Activated T-helper 1 cell treated with Interleukin-2 at 50 U/mL for 16 hours (primary cell): ENCODE measurements around the gene MEA1.
A peak's percentile ranks its signal among the peaks of the same experiment; 100 is the strongest.
"Not testable (repeated sequence)": the region's sequence is repeated elsewhere in the genome, so short reads cannot be mapped to it uniquely, and the experiment has no call there.

Experiments used
- DNase-seq: peaks from one replicate; pipeline ENCODE4 v3.0.0-alpha.2; 2020; ENCODE audit warnings: low read depth

The MEA1 gene

DNA sequence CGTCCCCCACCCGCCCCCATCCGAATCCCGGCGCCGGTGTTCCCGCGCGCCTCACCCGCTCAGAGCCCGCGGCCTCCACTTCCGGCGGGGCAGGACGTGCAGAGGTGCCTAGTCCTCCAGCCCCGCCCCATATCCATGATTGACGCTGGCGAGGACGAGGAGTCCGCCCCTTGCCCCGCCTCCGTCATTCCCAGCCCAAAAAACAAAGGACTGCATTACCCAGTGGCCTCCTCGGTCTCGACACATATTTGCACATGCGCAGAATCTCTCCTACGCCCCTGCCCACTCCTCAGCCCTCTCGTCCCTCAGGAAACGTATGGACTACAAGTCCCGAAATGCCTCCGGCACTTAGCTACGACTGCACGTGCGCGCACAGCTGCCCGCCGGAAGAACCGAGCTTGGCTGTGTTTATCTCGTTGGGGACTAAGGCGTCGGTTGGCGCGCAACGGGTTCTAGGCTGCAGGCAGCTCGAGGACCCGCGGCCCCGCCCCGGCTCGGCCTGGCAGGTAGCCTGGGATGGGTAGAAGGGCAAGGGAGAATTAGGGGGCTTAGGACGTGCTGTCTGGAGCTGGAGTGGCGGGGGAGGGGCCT is at the start of gene MEA1, which contains the start of gene KLHDC3:
Gene MEA1 (minus strand): TSS at position 104 of the 591 bp plus-strand sequence. CDS start 133 bp downstream, outside the sequence.
Gene KLHDC3 (plus strand): TSS at position 407 of the 591 bp plus-strand sequence. CDS start 2,944 bp downstream, outside the sequence.
- DNase-seq, result peak; percentile 98

DNA sequence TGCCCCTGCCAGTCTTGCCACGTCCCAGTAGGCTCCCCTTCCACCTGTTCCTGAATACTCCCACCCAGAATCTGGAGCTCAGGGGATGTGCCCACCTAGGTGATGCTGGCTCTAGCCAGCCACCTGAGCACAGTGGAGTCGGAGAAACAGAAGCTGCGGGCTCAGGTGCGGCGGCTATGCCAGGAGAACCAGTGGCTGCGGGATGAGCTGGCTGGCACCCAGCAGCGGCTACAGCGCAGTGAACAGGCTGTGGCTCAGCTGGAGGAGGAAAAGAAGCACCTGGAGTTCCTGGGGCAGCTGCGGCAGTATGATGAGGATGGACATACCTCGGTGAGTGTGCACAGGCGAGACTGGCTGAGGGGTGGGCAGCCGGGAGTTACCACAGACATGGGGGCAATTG is 49.1 kb upstream of the MEA1 start:
- no peak for DNase-seq

DNA sequence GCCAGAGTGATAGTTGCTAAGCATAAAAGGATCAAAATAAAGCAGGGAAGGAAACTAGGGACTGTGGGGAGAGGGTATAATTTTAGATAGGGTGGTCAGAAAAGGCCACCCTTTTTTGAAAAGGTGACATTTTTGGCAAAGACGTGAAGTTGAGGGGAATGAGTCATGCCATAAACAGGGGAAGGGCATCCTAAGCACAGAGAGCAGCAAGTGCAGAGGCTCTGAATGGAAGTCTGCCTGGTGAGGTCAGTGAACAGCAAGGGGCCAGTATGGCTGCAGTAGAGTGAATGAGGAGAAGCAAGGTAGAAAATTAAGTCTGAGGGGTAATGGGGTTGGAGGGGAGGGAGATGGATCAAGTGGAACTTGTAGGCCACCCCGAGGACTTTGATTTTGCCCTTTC is 48.1 kb upstream of the MEA1 start:
- no peak for DNase-seq

DNA sequence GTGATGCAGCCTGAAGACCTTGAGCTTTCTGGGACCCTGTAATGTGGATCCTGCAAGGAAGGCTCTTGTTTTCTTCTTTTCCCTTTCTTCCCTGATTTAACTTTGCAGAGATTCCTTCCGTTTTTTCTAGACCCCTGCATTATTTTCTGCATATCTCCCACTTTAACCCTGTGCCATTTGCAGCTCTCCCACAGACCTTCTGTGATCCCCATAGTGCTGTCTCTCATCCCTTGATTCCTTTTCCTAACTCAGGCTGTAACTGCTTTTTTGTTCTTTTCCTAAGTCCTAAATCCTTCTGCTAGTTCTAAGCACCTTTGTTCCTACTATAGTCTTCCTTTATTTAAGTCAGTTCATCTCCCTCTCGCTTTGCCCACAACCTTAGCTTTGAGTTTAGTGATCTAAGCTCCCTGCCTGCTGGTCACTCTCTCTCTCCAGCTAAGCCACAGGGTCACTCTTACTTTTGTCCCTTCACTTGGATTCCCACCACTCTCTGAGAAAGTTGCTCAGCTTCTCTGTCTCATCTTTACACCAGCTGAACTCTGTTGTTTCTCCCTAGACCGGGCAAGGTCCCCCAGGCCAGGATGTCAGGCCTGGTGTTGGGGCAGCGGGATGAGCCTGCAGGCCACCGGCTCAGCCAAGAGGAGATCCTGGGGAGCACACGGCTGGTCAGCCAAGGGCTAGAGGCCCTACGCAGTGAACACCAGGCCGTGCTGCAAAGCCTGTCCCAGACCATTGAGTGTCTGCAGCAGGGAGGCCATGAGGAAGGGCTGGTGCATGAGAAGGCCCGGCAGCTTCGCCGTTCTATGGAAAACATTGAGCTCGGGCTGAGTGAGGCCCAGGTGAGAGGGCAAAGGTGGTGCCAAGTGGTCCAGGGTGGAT is 47.2 kb upstream of the MEA1 start:
- DNase-seq, result no peak

DNA sequence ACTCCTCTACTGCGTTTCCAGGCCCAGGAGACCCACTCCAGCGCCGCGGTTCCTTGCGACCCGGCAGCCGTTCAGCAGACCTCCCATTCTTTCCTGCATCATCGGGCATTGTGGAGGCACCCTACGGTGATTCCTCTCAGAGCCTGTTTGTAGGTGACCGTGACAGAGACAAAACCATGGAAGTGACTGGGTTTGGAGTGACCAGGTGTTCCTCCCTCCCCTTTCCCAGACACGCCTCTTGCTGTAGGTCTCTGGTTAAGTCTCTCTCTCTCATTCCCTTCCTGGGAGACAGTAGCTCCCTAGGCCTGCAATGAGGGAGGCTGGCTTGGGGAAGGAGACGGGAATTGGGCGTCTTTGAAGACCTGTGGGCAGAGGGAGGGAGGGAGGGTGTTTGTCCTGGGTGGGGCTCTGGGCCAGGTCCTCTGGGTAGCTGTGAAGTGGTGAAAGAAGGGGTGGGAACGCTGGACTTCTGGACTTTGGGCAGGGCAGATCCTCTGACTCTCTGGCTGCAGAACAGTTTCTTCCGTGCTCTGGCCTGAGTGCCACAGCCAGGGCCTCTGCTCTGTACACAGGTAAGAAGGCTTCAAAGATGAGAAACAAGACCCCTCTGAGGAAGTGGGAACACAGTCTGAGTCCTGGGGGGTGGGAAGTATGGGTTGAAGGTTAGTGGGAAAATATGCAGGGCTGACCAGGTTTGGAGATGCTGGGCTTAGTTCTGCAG is 46.4 kb upstream of the MEA1 start:
- DNase-seq, result no peak

DNA sequence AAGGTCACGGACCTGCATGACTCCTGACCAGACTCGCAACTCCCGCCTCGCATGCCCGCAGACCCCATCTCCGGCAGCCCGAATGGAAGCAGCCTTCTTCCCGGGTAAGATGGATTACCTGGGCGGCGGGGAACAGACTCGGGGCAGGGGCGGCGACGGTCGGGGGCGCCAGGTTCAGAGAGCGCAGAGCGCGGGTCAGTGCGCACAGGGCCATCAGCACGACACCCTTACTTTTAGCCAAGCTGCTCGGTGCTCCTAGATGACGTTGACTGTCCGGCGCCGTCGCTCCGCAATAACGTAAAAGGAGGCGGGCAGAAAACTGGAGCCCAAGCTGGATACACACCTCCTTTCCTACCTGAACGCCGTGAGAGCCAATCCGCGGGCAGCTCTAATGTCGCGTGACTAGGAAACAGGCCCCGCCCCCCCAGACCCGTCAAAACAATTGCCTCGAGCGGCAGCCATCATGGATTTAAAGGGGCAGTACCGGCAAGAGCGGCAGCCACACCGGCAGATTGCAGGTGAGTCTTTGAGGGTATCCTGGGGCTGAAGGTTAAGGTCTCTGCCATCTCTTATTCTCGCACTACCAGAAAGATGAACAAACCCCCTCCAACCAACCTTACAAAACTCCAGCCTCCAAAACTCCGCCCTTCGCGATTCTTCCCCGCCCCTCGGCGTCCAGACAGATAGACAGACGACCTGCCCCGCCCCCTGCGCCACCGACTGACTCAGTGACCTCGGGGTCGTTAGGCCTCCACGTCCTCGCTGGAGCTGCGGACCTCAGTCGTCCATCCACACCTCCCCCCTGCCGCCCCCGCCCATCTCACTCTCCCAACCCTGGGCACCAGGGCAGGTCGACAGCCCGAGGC is 45.7 kb upstream of the MEA1 start, which contains the start of the genes KLC4 and MRPL2:
Gene KLC4 (plus strand): TSS at position 464 of the 866 bp plus-strand sequence. CDS start 1,705 bp downstream, outside the sequence.
Gene MRPL2 (minus strand): TSS at position 267 of the 866 bp plus-strand sequence. CDS start 53 bp downstream, at position 214.
- DNase-seq, result peak; percentile 92

DNA sequence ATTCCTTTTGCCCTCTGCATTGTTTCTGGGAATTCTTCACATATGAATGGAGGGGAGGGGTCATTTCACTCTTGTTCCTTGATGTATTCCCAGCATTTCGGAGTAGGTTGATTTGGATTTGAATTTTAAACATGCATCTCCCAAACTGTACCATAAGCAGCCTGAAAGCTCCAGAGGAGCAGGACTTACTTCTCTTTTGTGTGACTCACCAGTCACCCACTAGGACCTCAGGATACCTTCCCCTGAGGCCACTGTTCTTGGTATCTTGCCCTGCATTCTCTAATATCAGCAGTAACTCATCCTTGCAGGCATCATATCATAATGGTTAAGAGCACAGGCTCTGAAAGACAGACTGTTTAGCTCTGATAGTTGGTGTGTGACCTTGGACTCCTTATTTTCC is 44.8 kb upstream of the MEA1 start:
- DNase-seq, result no peak

DNA sequence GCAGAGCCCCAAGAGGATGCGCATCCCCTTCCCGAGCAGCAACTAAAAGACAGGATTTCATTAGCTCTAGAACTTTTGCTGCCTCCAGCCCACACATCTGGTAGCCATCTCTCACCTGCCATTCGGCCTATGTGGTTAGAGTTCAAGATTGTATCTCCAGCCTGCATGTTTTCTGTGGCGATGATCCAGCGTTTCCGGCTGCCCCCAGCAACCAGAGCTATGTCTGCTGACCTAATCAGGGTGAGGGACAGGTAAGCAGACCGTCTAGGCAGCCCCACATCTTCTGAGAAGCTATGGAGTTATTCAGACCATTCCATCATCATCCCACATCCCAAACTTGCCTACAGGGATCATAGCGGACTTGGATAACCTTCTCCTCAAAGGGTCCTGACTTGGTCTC is 42.2 kb upstream of the MEA1 start:
- no peak for DNase-seq

DNA sequence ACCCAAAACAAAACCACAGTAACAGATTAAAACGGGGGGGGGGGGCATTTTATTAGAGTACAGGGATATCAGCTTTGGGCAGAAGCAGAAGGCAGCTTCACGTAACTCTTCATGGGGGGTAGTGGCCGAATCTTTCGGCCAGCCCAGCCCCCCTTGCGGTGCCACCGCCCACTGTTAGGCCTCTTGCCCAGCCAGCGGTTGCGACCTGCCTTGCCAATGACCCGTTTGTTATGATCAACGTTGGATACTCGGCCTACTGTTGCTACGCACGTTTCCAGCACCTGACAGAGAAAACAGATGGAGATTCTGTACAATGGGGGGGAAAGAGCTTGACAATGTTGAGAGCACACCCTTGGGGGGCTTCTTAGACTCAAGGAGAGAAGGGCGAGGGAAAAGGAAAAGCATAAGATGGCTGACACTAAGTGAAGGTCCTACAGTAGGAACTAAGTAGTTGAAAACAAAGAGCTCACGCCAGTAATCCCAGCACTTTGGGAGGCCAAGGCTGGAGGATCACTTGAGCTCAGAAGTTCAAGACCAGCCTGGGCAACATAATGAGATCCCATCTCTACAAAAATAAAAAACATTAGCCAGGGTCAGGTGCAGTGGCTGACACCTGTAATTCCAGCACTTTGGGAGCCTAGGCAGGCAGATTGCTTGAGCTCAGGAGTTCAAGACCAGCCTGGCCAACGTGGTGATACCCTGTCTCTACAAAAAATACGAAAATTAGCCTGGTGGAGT is 40.6 kb upstream of the MEA1 start:
- no peak for DNase-seq

DNA sequence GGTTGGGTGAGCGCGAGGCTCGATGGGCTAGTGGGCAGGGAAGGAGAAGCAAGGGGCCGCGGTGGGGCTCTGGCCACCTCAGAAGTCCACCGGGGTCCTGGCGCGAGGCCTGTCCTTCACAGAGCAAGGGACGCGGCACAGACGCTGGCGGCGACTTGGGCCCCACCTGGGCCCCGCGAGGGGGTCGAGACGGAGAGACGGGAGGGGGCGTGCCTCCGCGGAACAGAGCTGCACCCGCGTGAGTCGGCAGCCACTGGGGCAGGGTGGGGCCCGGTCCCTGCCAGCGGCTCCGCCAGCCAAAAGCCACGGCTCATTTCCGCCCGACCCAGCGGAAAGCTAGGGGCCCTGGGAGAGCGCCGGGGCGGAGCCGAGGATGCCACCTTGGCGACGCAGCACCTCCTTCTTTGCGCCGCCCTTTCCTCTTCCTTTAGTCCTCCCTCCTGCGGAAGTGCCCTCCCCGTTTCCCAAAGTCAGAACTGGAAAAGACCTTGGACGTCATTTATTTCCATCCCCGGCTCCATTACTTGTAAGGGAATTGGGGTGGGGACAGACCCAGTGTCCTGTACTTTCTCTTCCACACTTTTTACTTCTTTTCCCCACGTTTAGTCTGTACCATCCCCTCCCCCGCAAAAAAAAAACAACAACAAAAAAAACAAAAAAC is 39.9 kb upstream of the MEA1 start, which contains the start of gene CUL7:
Gene CUL7 (minus strand): TSS at position 307 of the 661 bp plus-strand sequence. CDS start 1,063 bp downstream, outside the sequence.
- peak; percentile 88 for DNase-seq

DNA sequence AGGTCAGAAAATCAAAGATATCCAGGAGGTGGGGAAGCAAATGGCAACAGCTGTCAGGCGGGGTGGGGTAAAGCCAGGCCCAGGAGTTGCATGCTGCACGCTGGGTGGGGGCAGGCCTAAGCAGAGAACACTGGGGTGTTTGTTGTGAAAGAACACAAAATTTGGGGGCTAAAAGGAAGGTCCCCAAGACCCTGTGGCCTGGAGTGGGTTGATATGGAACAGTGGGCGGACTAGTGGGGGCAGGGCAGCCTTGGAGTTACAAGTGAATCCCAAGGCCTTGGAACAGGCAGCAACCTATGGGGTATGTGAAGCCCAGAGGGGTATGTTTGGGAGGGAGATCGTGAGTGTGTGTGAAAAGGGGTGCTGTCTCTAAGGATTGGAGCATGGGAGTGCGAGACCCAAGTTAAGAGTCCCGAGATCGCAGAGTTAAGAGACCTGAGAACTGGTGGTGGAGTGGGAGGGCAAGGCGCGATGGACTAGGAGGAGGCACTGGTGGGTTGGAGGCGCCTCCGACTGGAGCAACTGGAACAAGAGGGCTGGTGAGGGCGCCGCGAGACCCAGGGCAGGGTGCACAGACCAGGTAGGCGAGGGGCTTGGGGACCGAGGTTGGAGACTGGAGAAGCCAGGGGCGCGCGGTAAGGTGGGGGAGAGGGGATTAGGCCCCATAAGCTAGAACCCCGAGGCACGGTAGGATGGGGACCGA is 39.2 kb upstream of the MEA1 start:
- DNase-seq, result no peak

DNA sequence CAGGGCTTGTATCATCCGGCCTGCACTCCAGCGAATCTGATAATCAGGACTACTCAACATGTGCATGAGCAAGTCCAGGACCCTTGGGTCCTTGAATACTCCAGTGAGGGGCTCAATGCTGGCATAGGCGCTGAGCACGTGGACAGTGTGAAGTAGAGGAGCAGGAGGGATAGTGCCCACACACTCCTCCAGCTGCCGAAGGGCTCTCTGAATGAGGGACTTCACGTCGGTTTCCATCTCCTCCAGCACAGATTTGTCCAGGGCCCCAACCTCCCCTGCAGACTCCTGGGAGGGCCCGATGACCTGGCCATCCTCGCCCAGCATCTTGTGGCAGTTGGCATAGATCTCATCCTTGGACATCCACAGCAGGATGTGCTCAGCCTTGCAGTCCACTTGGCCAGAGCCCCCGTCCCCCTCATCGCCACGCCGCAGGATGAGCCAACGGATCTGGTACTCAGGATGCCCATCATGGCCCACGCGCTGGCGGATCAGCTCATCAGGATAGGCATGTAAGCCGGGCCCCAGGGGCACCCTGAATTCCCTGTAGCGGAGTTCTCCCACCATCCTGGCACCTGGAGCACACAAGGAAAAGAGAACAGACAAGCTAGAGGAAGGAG is 38.6 kb upstream of the MEA1 start:
- no peak for DNase-seq

DNA sequence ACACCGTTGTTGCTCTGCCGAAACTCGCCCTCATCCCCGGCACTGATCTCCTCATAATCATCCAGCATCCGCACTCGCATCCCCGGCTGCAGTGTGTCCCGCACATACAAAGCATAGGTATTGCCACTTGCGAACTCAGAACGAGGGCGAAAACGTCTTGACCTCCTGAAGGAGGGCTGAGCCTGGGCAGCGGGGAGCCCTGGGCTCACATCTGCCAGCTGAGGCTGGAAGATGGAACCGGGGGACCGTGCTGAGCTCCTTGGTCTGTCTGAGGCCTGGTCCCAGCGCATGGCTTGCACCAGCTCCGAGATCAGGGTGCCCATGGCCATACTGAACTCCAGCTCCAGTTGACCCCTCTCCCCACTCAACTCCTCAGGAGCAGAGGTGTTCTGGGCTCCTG is 37.2 kb upstream of the MEA1 start:
- no peak for DNase-seq

DNA sequence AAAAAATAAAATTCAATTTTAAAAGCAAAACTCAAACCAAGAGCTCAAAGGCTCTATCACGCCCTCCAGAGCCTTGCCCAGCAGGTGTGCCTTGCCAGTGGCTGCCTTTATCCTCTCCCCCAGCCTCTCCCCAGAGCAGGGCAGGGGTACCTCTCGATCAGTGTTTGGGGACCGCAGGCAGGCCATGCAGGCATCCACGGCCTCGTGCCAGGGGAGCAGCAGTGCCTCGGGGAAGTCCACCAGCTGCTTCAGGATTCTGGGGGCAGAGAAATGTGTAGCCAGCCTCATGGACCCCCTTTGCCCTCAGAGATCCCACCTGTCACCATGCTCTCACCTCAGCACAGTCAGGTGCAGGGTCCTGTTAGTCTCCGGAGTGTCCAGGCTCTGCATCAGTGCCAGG is 34.3 kb upstream of the MEA1 start:
- DNase-seq, result no peak

DNA sequence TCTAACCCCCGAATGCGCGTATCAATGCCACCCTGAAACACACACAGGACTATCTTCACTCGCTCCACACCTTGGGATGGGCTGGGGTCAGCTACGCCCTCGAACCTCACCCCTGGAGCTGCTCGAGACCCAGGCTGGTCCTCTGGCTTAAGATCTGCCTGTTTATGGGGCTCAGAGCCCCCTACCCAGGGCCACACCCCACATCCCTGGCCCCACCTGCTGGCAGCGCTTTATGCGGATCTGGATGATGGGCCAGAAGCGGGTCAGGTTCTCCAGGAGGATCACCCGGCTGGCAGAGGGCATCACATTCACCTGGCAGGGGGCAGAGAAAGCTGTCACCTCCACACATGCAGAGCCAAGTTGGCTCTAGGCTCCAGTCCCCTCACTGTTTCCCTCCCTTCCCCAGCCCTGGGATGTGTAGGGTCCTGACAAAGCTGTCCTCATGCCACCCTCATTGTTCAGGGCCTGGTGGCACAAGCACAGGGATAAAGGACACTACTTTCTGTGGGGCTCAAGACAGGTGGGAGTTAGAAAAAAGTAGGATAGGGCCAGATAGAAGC is 31.7 kb upstream of the MEA1 start:
- DNase-seq, result no peak

DNA sequence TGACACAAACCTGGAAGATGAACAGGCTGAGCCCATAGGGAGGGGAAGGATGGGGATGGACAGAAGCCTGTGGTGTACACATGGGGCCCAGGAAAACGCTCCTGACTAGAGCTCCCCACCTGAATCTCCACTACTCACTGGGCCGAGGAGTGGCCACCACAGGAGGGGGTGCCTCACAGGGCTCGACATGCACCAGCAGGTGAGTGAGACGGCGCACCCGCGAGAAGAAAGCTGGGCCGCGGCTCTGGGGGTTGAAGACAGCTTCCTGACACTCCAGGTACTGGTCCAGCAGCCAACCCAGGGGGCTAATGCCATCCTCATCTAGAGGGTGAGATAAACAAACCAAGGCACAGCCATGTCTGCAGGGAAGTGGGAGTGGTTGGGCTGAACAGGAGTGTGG is 29.6 kb upstream of the MEA1 start:
- no peak for DNase-seq

DNA sequence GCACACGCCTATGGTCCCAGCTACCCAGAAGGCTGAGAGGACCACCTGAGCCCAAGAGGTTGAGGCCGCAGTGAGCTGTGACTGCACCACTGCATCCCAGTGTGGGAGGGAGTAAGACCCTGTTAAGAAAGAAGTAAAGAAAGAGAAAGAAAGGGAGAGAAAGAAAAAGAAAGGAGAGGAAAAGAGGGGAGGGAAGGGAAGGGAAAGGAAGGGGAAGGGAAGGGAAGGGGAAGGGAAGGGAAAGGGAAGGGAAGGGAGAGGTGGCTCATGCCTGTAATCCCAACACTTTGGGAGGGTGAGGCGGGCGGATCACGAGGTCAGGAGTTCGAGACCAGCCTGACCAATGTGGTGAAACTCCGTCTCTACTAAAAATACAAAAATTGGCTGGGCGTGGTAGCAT is 27.7 kb upstream of the MEA1 start:
- DNase-seq, result not testable (repeated sequence)

DNA sequence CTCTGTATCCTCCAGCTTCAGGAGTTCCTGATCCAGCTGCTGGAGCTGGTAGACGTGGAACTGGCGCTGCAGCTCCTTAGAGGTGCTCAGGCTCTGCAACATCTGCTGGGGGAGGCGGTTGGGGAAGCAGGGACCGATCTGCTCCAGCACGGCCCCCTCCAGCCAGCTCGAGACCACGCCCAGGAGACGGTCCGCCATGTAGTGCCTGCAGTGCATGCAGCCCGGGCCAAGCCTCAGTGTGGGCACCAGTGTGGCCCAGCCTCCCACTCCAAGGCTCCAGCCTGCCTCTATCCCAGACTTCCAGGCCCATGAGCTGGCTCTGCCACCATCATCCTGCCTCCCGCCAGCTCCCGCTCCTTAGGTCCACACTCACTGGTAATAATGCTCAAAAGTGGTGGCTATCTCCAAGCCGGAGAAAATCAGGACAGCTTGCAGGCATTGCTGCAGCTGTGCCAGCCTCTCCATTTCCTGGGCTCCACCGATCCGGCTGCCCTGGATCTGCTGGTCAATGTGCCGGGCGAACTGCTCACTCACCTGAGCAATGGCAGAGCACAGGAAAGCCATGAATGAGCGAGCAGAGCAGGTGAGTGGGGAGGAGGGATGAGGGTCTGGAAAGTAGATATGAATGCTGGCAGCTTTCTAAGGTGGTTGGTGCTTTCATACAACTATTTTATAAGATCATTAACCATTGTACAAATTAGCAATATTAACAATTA is 27.0 kb upstream of the MEA1 start:
- DNase-seq, result no peak
